Activated CD8-positive, alpha-beta memory T cell treated with anti-CD3 and anti-CD28 coated beads, Interleukin-2, amount 50 U/mL, for 4 hours (primary cell): Measurements from ENCODE around the gene IDUA.

ENCODE experiments used
- DNase-seq: peaks from one replicate; pipeline ENCODE4 v3.0.0-alpha.2; 2020

Gene IDUA

DNA sequence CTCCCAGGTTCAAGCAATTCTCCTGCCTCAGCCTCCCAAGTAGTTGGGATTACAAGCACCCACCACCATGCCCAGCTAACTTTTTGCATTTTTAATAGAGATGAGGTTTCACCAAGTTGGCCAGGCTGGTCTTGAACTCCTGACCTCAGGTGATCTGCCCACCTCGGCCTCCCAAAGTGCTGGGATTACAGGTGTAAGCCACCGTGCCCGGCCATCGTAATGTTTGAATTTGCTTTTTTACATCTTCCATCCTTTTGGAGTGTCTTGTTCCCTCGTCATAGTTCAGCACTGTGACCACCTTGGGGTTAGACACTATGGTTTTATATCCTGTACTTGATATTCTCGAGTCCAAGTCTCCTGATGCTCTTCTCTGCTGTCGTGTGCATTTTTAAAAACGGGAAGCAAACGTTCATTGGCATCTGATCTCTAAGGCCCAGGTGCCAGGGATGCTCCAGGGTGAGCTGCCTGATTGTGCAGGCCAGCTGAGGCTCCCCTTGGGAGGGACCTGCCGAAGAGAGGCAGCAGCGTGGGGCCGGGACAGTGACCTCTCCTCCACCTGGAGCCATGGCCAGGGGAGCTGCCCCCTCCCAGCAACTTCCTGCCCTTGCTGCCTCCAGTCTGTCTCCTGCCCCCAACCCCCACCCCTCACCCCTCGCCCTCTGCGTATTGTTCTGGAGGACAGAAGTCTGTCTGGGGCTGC is 30.2 kb upstream of the IDUA start:
- DNase-seq: no peak

- no peak for DNase-seq
These were observed 29.6 kb upstream of the IDUA start for GRCh38 chr4:957231-957580.

- DNase-seq: no peak
These were observed 29.1 kb upstream of the IDUA start for GRCh38 chr4:957581-958313.

GRCh38 chr4:958314-958665 is 28.6 kb upstream of the IDUA start:
- no peak for DNase-seq

GRCh38 chr4:958696-959337 is 28.0 kb upstream of the IDUA start:
- DNase-seq: no peak

DNA sequence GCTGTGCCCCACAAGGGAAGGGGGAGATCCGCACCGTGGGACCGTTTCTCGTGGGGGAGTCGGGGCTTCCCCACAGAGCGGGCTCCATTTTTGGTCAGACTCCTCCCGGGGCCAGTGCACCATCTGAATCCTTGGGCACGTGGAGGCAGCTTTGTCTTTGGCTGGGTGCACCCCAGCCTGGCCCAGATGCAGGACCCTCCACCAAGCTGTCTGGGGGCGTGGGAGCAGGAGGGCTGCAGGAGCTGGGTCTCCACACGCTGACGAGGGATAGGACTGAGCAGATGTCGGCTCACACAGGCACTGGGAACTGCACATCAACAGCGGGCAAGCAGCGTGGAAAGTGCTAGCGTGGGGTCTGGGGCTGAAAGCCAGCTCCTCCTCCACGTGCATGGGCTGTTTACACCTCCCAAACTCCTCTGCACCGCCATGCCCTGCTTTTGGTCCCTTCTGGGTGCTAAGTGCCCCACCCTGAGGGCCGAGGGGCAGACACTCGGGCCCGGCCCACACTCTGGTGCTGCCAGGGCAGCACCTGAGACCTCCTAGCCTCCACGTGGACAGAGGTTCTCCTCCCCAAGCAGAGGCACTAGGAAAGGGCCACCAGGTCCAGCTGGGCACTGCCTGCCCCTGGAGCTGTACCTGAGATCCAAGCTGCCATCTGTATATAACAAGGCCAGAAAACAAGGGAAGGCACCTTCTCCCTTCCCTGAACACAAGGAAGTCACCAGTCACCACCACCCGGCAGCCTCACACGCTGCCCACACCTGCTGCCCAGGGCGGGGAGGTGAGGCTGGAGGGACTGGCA is 27.3 kb upstream of the IDUA start:
- DNase-seq: no peak

DNA sequence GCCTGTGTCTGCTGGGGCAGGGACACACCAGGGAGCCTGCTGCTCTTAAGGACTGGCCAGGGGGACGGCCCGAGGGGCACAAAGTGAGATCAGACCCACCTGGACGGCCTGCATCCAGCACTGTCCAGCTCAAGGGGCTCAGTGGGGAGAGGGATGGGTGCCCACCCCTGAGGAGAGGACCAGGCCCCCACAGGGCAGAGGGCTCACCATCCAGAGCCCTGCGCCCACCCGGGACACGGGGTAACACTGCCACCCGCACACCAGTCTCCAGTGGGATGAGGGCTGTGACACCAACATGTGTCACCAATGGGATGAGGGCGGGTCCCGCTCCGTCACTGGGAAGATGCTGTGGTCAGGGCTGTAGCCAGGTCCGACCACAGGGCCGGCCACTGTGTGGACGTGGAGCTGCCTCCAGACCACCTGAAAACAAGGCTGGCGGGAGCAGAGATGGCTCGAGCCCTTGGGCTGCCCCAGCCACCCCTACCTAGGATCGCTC is 26.7 kb upstream of the IDUA start:
- no peak for DNase-seq

- DNase-seq: no peak
These were observed 26.1 kb upstream of the IDUA start for GRCh38 chr4:960636-961350.

GRCh38 chr4:961351-962230 is 25.3 kb upstream of the IDUA start:
- DNase-seq: no peak

- DNase-seq: no peak
These were observed 24.3 kb upstream of the IDUA start for GRCh38 chr4:962231-963208.

GRCh38 chr4:963276-964225 is 23.3 kb upstream of the IDUA start:
- no peak for DNase-seq

DNA sequence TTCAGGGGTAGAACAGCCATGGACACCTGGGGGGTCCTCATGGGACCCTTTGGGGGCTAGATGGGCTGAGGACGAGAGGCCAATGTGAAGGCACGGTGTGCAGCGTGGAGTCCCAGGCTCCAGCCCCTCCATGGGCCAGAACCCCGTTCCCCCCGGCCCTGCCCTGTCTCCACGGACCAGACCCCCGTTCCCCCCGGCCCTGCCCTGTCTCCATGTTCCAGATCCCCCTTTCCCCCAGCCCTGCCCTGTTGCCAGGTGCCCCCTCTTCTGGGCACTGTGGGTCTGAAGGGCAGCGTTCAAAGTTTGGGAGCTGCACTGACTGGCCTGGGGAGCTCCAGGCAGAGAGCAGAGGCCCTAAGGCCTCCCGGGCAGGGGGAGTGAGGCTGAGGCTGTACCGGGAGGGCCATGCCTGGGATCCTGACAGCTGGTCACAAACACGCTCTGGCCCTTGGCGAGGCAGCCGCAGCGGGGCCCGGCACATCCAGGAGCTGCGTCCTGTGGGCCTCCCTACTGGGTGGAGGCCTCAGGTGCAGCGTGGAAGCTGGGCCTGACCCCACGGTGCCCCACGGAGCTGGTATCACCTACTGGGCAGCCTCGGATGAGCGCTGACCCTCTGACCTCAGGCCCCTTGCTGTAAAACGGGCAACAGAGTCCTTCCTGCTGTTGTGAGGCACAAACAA is 22.4 kb upstream of the IDUA start:
- DNase-seq: no peak

DNA sequence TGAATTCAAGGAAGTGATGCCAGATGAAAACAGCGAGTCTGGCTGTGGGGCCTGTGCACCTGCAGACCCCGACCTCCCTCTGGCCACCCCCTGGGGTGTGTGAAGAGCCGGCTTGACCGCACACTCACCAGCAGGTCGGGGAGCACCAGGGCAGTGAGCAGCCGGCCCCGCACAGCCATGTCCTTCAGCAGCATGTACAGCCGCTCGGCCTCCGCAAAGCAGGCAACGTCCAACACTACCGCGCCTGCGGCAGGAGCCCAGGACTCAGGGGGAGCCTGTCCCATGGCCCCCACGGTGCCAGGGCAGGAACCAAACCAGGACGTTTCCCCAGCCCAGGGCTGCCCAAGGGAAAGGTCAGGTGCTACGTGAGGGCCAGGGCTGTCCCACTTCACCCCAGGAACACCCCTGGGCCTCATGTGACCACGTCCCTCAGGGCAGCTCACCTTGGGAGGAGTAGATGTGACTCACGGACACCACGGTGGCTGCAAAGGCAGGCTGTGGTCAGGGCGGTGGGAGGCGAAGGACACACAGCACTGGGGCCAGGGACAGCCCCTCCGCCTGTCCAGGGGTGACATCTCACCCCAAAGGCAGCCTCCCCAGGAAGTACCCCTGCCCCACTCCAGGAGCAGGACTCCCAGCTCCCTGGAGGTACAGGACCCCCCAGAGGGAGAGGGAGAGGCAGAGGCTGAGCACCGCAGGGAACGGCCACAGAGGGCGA is 21.6 kb upstream of the IDUA start:
- no peak for DNase-seq

GRCh38 chr4:965766-966134 is 21.1 kb upstream of the IDUA start:
- DNase-seq: no peak

DNA sequence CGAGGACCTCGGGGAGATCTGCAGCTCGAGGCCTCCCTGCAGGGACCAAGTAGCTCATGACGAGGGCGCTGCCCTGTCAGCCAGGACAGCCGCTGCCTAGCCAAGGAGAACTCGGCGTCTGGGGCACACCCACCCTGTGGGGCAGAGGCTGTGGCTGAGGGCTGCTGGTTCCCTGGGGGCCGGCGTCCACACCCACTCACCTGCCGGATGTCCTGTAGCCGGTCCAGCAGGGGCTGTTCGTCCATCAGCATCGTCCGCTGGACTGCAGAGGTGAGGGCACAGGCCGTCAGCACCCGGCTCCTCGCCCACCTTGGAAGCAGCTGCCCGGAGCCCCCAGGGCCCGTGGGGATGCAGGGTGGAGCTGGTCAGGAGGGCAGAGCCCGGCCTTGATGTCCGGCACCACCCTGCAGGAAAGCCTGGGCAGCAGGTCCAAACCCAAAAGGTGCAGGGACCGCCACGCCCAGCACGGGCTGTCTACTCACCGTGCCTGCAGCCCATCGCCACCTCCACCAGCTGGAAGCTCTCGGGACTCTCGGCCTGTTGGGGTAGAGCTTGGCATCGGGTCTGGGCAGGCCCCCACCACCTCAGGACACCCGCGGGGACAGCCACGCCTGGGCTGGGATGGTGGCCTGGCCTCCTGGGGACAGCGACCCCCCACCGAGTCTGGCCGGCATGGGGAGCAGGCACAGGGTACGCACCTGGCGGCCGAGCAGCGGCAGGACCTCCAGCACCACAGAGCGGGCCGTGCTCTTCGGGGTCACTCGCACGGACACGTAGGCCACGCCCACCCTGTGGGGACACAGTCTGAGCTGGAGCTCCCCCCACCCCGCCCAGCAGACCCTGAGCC is 20.4 kb upstream of the IDUA start:
- DNase-seq: no peak

- no peak for DNase-seq
These were observed 19.4 kb upstream of the IDUA start for GRCh38 chr4:967113-968104.
